CD4-positive, alpha-beta memory T cell (primary cell): Measurements from ENCODE around the gene PITX3. TPM values are rescaled to one million over a fixed set of nuclear protein-coding genes. Genes with fewer than 3 reads are reported as not detected.
"Not testable (repeated sequence)": the region's sequence is repeated elsewhere in the genome, so short reads cannot be mapped to it uniquely, and the experiment has no call there.

Source experiments
- CTCF ChIA-PET: fragments of 350-600 bp; sonication (Branson Sonifier 250); formaldehyde crosslinking; loops from one replicate; lab custom pipeline; 2021; ENCODE audit warnings: inconsistent platforms; ENCODE audit not compliant: partially characterized antibody; lab: Charles Lee
- POLR2A ChIA-PET: fragments of 350-600 bp; sonication (Branson Sonifier 250); formaldehyde crosslinking; loops from one replicate; lab custom pipeline; 2021; ENCODE audit not compliant: partially characterized antibody; lab: Charles Lee
- DNase-seq, 5 donors: peaks; one replicate each; pipeline versions ENCODE4 v3.0.0 to v3.0.0-alpha.2; 2020 to 2022; ENCODE audit warnings: mixed read lengths in 1 of 5
- H3K27ac ChIP-seq: one replicate; pipeline ENCODE4 v1.7.0; 2013; ENCODE audit warnings: low read depth, low read length
- H3K27me3 ChIP-seq: 2 replicates; pipeline ENCODE4 v1.7.0; 2013; ENCODE audit warnings: mild to moderate bottlenecking, low read length, moderate library complexity; ENCODE audit not compliant: insufficient read depth
- H3K36me3 ChIP-seq: 2 replicates; pipeline ENCODE4 v1.7.0; 2013; ENCODE audit warnings: mild to moderate bottlenecking, low read length, moderate library complexity; ENCODE audit not compliant: insufficient read depth
- H3K4me1 ChIP-seq: 2 replicates; pipeline ENCODE4 v1.7.0; 2013; ENCODE audit warnings: mild to moderate bottlenecking, low read length, moderate library complexity; ENCODE audit not compliant: insufficient read depth
- H3K4me3 ChIP-seq, 2 donors: one replicate each; pipeline ENCODE4 v1.7.0; 2013; ENCODE audit warnings: low read length in 2 of 2, mild to moderate bottlenecking in 1 of 2
- H3K9me3 ChIP-seq, 2 donors: one replicate each; pipeline ENCODE4 v1.7.0; 2013; ENCODE audit warnings: low read length in 2 of 2, control low read depth in 1 of 2; ENCODE audit not compliant: control insufficient read depth in 1 of 2
- H3K27ac Mint-ChIP-seq, 7 donors: one replicate each; pipeline ENCODE4 v1.8.0; 2020 to 2021; ENCODE audit warnings: mixed read lengths in 7 of 7, mild to moderate bottlenecking in 6 of 7, inconsistent platforms in 3 of 7, moderate library complexity in 3 of 7
- H3K27me3 Mint-ChIP-seq, 2 donors: one replicate each; pipeline ENCODE4 v1.8.0; 2020 to 2021; ENCODE audit warnings: mixed read lengths in 2 of 2
- H3K36me3 Mint-ChIP-seq, 2 donors: one replicate each; pipeline ENCODE4 v1.8.0; 2020 to 2021; ENCODE audit warnings: mixed read lengths in 2 of 2, inconsistent platforms in 1 of 2, mild to moderate bottlenecking in 1 of 2
- H3K4me1 Mint-ChIP-seq, 4 donors: one replicate each; pipeline ENCODE4 v1.8.0; 2020 to 2021; ENCODE audit warnings: mixed read lengths in 4 of 4, mild to moderate bottlenecking in 1 of 4
- H3K4me3 Mint-ChIP-seq, 8 donors: one replicate each; pipeline ENCODE4 v1.8.0; 2020 to 2021; ENCODE audit warnings: mixed read lengths in 8 of 8, mild to moderate bottlenecking in 7 of 8, moderate library complexity in 6 of 8, inconsistent platforms in 3 of 8
- H3K9me3 Mint-ChIP-seq, 8 donors: one replicate each; pipeline ENCODE4 v1.8.0; 2020 to 2021; ENCODE audit warnings: mixed read lengths in 8 of 8, mild to moderate bottlenecking in 5 of 8, inconsistent platforms in 3 of 8, moderate library complexity in 1 of 8
- intact Hi-C: fragments of 100-400 bp; cut with micrococcal nuclease; formaldehyde crosslinking; loops from one replicate; pipeline ENCODE4 v1.15.1; 2023
- polyA plus RNA-seq, 2 donors: library from polyadenylated mRNA; unstranded; fragments of 300-500 nt; fragmentation: Illumina TruSeq; gene quantifications; one replicate each; pipeline ENCODE4 v1.2.3, GENCODE V29; 2021
- total RNA-seq, 2 experiments: library from RNA; stranded (reverse); gene quantifications; one replicate each; pipeline ENCODE4 v1.2.3, GENCODE V29; 2021

PITX3 gene
- total and polyA plus RNA-seq, 4 experiments from 2014 or later, result not detected

DNA sequence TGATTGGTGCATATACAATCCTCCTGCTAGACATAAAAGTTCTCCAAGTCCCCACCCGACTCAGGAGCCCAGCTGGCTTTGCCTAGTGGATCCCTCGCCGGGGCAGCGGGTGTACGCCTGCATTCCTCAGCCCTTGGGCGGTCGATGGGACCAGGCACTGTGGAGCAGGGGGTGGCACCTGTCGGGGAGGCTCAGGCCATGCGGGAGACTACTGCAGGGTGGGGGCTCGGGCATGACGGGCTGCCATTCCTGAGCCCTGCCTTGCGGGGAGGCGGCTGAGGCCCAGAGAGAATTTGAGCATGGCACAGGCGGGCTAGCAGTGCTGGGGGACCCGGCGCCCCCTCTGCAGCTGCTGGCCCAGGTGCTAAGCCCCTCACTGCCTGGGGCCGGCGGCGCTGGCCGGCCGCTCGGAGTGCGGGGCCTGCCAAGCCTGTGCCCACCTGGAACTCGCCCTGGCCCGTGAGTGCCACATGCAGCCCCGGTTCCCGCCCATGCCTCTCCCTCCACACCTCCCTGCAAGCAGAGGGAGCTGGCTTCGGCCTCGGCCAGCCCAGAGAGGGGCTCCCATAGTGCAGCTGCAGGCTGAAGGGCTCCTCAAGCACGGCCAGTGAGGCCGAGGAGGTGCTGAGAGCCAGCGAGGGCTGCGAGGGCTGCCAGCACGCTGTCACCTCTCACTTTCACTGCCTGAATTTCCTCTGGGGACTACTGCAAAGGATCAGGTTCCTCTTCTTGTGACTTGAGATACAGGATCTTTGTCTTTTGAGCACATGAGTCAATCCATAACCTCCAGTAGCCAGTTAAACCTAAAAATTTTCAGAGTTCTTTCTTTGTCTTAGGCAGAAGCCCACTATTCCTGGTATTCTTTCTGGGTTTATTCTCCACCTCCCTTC, 40.3 kb downstream of the PITX3 start:
- no peak for DNase-seq
- Histone ChIP-seq H3K27ac (no peak overlapping the region), H3K36me3 (no peaks in the 10 kb centered on the region), H3K4me1 (no peaks in the 10 kb centered on the region), H3K27me3 (no peaks in the 10 kb centered on the region), H3K9me3 (peaks cover 0 to 3% of the 10 kb centered on the region in 2 donors), H3K4me3 (no peak overlapping the region)
- intact Hi-C loops, result no loop called here
- no peak overlapping the region for H3K4me3 Mint-ChIP-seq
- POLR2A ChIA-PET, result no interaction called here
- H3K27ac Mint-ChIP-seq, result no peak overlapping the region
- H3K4me1 Mint-ChIP-seq, result no peaks in the 10 kb centered on the region
- H3K9me3 Mint-ChIP-seq, result peaks cover 0 to 16% (median 10%) of the 10 kb centered on the region in 8 donors
- H3K36me3 Mint-ChIP-seq, result peaks cover 0 to 8% of the 10 kb centered on the region in 2 donors
- CTCF ChIA-PET, result interaction anchor here (2.5 kb wide), 1 partner anchor 32 kb away, joined by 8 read pairs; no protein-coding TSS in a partner anchor
- peaks cover 0 to 7% of the 10 kb centered on the region in 2 donors for H3K27me3 Mint-ChIP-seq

DNA sequence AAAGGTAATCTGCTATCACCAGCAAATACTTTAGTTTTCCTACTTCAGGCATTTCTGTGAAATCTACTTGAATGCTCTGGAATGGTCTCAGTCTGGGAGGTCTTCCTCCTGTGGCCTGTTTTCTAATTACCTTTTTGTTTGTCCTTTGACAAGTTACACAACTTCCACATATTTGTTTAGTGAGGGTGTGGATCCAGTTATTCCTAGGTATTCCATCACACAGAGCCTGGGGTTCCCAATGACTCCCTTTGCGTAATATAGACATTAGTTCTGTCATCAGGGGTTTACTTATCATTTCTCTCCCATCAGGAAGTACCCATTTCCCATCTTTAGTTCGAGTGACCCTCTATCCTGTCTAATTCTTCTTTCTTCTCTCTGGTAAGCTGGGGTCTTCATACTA, 43.3 kb downstream of the PITX3 start:
- Mint-ChIP-seq H3K27ac (no peak overlapping the region), H3K36me3 (no peaks in the 10 kb centered on the region), H3K27me3 (peaks cover 0 to 7% of the 10 kb centered on the region in 2 donors), H3K4me3 (peak overlapping the region in 1 of 8 donors; percentile 55), H3K9me3 (peaks cover 0 to under 1% (median 0%) of the 10 kb centered on the region in 8 donors), H3K4me1 (no peaks in the 10 kb centered on the region)
- POLR2A ChIA-PET, result no interaction called here
- H3K4me1 ChIP-seq, result no peaks in the 10 kb centered on the region
- H3K27me3 ChIP-seq, result no peaks in the 10 kb centered on the region
- CTCF ChIA-PET, result no interaction called here
- H3K9me3 ChIP-seq, result no peaks in the 10 kb centered on the region
- H3K27ac ChIP-seq, result no peak overlapping the region
- DNase-seq, result no peak
- H3K4me3 ChIP-seq, result no peak overlapping the region
- no peaks in the 10 kb centered on the region for H3K36me3 ChIP-seq
- intact Hi-C loops, result no loop called here

DNA sequence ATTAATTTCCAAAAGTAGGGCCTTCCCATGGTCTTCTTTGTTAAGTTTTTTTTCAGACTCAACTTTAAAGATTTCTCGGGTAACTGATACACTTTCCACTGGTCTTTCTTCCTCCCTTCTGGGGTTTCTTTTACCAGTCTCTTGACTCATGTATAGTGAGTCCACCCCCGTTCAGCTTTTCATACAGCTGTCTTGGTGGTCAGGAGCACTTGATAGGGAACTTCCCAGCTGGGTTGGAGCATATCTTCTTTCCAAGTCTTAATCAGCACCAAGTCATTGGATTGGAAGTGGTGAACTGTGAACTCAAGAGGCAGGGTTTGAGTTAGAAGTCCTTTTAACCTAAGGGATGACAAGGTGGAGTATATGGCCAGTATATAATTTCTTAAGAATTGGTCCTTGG, 44.4 kb downstream of the PITX3 start:
- CTCF ChIA-PET, result no interaction called here
- H3K27me3 Mint-ChIP-seq, result peaks cover 0 to 4% of the 10 kb centered on the region in 2 donors

GRCh38 chr10:102195296-102195870, 45.9 kb downstream of the PITX3 start:
- no peaks in the 10 kb centered on the region for H3K27me3 ChIP-seq
- Mint-ChIP-seq H3K27me3 (peaks cover 0 to 4% of the 10 kb centered on the region in 2 donors), H3K4me3 (no peak overlapping the region), H3K36me3 (no peaks in the 10 kb centered on the region), H3K4me1 (no peaks in the 10 kb centered on the region), H3K9me3 (peaks cover 0 to 8% (median 2%) of the 10 kb centered on the region in 8 donors), H3K27ac (no peak overlapping the region)
- H3K4me1 ChIP-seq, result no peaks in the 10 kb centered on the region
- DNase-seq, result no peak
- POLR2A ChIA-PET, result no interaction called here
- no peak overlapping the region for H3K27ac ChIP-seq
- intact Hi-C loops, result no loop called here
- no peaks in the 10 kb centered on the region for H3K36me3 ChIP-seq
- no peak overlapping the region for H3K4me3 ChIP-seq
- no peaks in the 10 kb centered on the region for H3K9me3 ChIP-seq
- CTCF ChIA-PET, result no interaction called here

More for the DNA sequence above, 44.4 kb downstream of the PITX3 start:
- POLR2A ChIA-PET, result no interaction called here
- Mint-ChIP-seq H3K4me3 (no peak overlapping the region), H3K9me3 (peaks cover 0 to 3% (median under 1%) of the 10 kb centered on the region in 8 donors), H3K36me3 (no peaks in the 10 kb centered on the region), H3K4me1 (no peaks in the 10 kb centered on the region), H3K27ac (no peak overlapping the region)
- Histone ChIP-seq H3K4me1 (no peaks in the 10 kb centered on the region), H3K27me3 (no peaks in the 10 kb centered on the region), H3K36me3 (no peaks in the 10 kb centered on the region), H3K9me3 (no peaks in the 10 kb centered on the region), H3K27ac (no peak overlapping the region), H3K4me3 (no peak overlapping the region)
- no peak for DNase-seq
- intact Hi-C loops, result no loop called here

DNA sequence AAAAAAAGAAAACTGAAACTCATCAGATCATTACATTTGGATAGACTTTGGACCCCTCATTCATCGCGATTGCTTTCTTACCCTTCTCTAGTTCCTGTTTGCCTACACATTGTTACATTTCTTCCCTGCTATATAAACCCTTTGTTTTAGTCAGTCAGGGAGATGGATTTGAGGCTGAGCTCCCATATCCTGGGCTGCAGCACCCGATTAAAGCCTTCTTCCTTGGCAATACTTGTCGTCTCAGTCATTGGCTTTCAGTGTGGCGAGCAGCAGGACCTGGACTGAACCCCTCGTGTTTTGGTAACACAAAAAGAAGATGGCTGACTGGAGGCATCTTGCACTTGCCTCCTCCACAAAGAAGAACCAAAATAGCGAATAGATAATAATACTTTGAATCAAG, 49.4 kb downstream of the PITX3 start:
- Histone ChIP-seq H3K36me3 (no peaks in the 10 kb centered on the region), H3K27me3 (no peaks in the 10 kb centered on the region), H3K4me3 (no peak overlapping the region), H3K4me1 (peaks cover 22% of the 10 kb centered on the region), H3K9me3 (no peaks in the 10 kb centered on the region), H3K27ac (no peak overlapping the region)
- peaks cover 0 to 9% (median 2%) of the 10 kb centered on the region in 8 donors for H3K9me3 Mint-ChIP-seq
- ChIA-PET CTCF (no interaction called here), POLR2A (no interaction called here)
- H3K27me3 Mint-ChIP-seq, result no peaks in the 10 kb centered on the region
- intact Hi-C loops, result no loop called here
- H3K4me1 Mint-ChIP-seq, result peaks cover 9 to 17% (median 10%) of the 10 kb centered on the region in 4 donors
- H3K36me3 Mint-ChIP-seq, result no peaks in the 10 kb centered on the region
- no peak overlapping the region for H3K4me3 Mint-ChIP-seq
- peak overlapping the region in 1 of 7 donors; percentile 26 for H3K27ac Mint-ChIP-seq
- no peak for DNase-seq

- H3K27me3 ChIP-seq, H3K36me3 Mint-ChIP-seq, H3K27me3 Mint-ChIP-seq, H3K36me3 ChIP-seq, H3K9me3 ChIP-seq, H3K4me3 ChIP-seq, intact Hi-C loops: not testable (repeated sequence)
- peak overlapping the region; percentile 69 to 88 (median 80) for H3K4me3 Mint-ChIP-seq
- peaks cover 9 to 17% (median 10%) of the 10 kb centered on the region in 4 donors for H3K4me1 Mint-ChIP-seq
- peak overlapping the region; percentile 32 for H3K27ac ChIP-seq
- ChIA-PET POLR2A (interaction anchor here (0.7 to 0.9 kb wide), 3 partner anchors 37 to 808 kb away, joined by 3 read pairs; partner anchors contain the start of genes ELOVL3 and NOLC1), CTCF (interaction anchor here (1.3 to 2.2 kb wide), 2 partner anchors 20 to 57 kb away, joined by 3 to 11 read pairs; partner anchors contain the start of gene GBF1)
- H3K4me1 ChIP-seq, result peaks cover 22% of the 10 kb centered on the region
- peak overlapping the region; percentile 83 to 94 (median 90) for H3K27ac Mint-ChIP-seq
- peak in 4 of 5 donors; percentile 12 to 42 (median 18) for DNase-seq
- peaks cover 0 to 12% (median 3%) of the 10 kb centered on the region in 8 donors for H3K9me3 Mint-ChIP-seq
These were observed 52.1 kb downstream of the PITX3 start for GRCh38 chr10:102188941-102189898.
